HG03175 (cell line): ENCODE results near the gene GALNT14.

Experiments
- ATAC-seq: cut with Tn5 transposase; IDR thresholded peaks from one replicate; pipeline ENCODE4 v1.9.1; 2021; ENCODE audit warnings: mild to moderate bottlenecking, moderate library complexity; ENCODE audit not compliant: unreplicated experiment

GALNT14 gene

DNA sequence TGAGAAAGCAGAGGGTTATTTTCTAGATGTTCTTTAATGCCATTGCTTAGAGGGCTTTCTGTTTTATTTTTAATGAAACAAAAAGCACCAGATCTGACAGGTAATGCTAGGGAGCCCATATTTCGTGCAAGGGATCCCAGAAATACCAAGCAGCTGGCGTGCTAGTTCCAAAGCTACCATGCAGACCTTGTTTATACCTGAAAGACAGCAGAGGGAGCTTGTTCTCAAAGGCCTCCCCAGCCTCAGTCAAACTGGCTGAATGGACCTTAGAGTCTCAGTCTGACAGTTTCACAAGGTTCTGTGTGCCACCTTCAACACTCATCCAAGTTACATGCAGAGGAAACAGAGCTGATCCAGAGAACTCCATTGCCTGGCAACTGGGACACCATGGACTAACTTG, 48.6 kb downstream of the GALNT14 start:
- no peak for ATAC-seq

- ATAC-seq, result no peak
Measured at GRCh38 chr2:31088504-31089195, 49.6 kb downstream of the GALNT14 start.

DNA sequence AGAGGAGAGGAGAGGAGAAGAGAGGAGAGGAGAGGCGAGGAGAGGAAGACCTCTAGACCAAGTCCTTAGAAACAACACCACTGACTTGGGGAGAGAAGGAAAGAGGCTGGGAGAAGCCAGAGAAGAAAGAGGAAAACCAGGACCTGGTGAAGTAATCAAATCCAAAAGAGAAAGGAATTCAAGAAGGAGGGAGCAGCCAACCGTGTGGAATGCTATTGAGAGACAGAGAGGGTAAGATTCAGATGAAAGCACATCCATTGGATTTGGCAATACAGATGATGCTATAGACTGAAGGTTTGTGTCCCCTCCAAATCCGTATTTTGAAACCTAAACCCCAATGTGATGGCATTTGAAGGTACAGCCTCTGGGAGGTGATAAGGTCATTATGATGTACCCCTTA, 50.7 kb downstream of the GALNT14 start:
- no peak for ATAC-seq

DNA sequence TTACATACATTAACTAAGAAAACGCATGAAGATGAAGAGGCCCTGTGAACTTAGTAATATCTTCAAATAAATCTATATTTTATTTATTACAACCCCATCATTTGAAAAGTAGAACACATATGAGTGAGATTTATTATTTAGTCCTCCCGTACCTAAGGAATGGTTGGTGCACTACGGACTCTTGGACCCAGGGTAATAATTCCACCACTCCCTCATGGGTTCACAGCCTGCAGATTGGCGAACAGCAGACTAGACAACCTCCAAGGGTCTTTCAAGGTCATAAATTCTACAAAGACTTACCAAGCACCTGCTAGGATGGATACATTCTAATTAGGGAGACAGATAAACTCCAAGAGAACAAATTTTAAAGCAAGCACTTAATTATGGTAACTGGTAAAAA, 51.6 kb downstream of the GALNT14 start:
- no peak for ATAC-seq

GRCh38 chr2:31083234-31083993, 54.8 kb downstream of the GALNT14 start:
- no peak for ATAC-seq

- ATAC-seq, result no peak
Measured at GRCh38 chr2:31082002-31082401, 56.2 kb downstream of the GALNT14 start.

- ATAC-seq, result no peak
Measured at GRCh38 chr2:31081492-31081891, 56.7 kb downstream of the GALNT14 start.

GRCh38 chr2:31080361-31080760, 57.9 kb downstream of the GALNT14 start:
- no peak for ATAC-seq

GRCh38 chr2:31079665-31080064, 58.6 kb downstream of the GALNT14 start:
- ATAC-seq, result no peak

DNA sequence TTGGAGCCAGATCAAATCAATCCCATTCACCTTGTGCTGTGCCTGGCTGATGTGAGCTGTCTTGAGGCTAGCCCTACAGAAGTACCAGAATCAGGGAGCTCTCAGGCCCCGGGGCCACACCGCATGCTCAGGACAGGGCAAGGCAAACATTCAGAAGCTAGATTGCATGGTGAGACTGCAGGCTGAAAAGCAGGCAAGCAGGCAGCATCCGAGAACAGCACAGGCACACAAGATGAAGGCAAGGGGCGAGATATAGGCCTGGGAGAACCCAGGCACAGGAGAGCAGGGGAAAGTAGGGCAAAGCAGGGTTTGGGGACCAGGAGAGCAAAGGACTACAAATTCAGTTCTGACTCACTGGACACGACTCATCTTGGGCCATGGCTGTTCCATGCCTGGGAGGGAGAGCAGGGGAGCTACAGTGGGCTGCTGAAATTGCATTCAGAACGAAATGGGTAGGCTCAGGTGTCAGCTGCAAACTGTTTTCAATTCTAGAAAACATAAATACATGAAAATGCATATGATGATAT, 59.6 kb downstream of the GALNT14 start:
- no peak for ATAC-seq

DNA sequence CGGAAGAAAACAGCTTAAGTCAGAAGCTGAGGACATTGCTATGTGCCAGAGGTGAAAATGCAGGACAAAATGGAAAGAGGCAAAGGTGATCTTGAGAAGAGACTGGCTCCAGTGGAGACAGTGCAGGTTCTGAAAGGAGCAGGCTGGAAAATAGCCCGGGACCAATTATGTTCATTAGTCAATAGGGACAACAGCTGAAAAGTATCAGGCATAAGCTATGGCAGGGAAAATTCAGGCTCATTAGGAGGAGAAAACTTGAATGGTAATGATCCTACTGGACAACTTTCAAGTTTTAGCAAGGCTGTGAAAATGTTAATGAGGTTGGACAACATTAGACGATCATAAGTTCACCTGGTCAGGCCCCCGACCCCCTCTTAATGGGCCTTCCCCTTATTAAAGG, 60.2 kb downstream of the GALNT14 start:
- ATAC-seq, result no peak

DNA sequence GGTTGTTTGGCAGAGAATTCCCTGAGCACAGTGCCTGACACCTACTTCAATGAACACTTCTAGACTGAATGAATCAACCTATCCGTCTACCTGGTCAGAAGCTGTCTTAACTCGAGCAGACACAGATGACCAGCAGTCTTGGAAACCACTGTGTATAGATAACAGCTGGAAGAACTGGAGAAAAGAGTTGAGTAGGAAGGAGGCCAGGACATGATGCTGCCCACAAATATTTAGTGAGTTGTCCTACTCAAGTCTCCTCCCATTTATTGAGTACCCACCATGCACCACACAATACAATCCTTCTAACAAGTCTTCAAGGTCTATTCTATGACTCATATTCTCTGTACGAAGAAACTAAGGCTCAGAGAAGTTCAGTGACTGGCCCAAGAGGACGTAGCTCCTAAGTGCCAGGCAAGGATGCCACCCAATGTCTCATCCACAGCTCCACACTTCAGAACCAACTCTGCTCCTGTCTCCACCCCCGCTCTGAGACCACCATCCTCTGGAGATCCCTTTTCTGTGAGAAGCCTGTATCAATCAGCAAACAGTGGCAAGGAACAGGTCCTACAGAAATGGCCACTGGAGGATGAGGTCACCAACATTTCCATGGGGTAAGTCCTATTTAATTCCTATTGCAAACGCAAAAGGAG, 62.2 kb downstream of the GALNT14 start:
- ATAC-seq, result no peak

DNA sequence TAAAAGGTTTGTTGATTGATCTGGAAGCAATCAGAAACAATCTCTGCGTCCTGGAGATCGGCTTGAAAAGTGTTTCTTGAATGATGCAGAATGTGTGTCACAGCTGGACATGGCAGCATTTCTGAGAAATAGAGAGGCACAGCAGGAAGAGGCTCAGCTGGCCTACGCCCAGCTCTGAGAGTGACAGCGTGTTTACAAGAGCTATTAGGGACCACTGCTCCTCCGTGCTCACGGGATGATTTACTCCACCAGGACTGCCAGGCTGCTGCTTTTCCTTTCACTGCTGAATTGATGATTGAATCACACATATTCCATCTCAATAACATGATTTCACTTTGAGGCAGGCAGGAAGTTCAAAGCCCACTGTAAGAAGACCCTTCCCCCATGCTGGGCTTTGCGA, 62.8 kb downstream of the GALNT14 start:
- no peak for ATAC-seq

- no peak for ATAC-seq
Measured at GRCh38 chr2:31071741-31072140, 66.5 kb downstream of the GALNT14 start.

DNA sequence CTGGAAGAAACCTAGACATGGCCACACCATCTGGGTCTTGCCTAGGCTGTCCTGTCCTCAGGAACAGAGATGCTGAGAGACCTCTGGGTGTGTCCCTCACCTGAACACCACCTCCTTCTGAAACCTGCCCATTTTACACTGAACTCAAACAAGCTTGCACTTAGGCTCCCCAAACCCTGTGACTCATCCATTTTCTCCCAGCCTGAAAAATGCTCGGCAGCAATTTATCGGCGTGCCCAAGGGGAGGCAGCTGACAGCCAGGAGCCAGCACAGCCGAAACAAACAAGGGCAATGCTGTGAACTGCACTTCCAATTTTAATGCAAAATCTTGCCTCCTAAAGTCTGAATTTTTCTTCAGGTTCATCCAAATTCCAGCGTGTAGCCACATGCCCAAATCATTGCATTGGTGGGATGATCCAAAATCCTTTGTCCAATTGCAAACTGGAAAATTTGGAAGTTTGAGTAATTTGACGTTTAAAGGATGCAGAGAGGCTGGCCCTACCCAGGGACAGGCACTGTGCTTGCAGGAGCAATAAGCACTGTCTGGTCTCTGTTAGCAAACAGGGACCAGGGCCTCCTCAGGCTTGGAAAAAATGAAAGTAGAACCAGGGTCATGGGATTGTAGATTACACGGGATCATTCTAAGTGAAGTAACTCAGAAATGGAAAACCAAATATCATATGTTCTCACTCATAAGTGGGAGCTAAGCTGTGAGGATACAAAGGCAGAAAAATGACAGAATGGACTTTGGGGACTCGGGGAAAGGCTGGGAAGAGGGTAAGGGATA, 67.7 kb downstream of the GALNT14 start:
- no peak for ATAC-seq

DNA sequence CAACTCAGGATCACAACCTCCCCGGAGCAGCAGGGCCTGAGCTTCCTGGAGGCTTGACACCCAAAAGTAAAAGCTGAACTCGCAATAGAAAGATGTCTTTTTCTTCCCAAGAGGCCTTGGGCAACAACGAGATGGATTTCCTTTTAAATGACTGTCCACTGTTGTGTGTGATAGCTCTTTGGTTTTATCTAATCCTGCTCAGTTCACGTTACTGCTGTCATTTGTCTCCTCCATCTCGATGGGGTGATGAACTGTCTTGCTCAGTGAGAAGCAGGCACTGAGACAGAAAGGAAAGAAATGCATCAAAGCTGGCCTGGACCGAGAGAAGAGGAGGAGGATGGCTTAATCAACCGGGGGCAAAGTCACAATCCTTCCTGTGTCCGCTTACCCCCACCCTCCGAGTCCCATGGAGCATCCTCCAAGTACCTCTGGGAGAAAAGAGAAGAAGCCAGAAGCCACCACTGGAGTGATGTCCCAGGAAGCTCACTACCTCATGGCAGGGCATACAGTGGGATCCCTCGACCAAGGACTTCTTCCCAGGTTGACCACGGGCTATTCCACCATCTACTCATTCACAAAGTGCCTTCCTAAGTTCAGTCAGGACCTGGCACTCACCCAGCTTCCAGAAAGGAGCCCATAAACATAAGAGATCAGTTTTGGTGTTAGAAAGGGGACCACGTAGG, 68.5 kb downstream of the GALNT14 start:
- no peak for ATAC-seq

- no peak for ATAC-seq
Measured at GRCh38 chr2:31067259-31067658, 71.0 kb downstream of the GALNT14 start.

DNA sequence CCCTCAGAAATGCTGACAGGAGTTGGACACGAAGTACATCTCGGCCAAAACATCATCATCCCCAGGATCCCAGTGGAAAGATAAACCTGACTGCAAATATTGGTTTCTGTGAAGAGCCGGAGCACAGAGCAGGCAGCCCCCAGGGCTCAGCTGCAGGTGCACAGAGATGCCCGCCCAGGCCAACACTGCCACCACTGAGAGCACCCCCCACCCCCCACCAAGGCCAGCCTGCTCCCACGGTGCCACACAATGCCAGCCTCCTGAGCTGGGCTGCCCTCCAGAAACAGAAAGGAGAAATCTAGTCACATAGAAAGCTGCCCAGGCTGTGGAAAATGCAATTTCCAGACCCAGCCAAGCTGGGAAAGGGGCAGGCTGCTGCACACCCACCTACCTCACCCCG, 71.7 kb downstream of the GALNT14 start:
- no peak for ATAC-seq

GRCh38 chr2:31066086-31066485, 72.2 kb downstream of the GALNT14 start:
- ATAC-seq, result no peak

- no peak for ATAC-seq
Measured at GRCh38 chr2:31065356-31065755, 72.9 kb downstream of the GALNT14 start.
